IPS-20b (cell line): ENCODE data around the gene MEF2C.

Source experiments
- H3K27ac ChIP-seq: one replicate; pipeline ENCODE4 v1.5.1; 2013; ENCODE audit warnings: low read length
- H3K27me3 ChIP-seq: 2 replicates; pipeline ENCODE4 v1.6.1; 2013; ENCODE audit warnings: mild to moderate bottlenecking, low read length, inconsistent platforms; ENCODE audit not compliant: insufficient read depth
- H3K36me3 ChIP-seq: 2 replicates; pipeline ENCODE4 v1.6.1; 2013; ENCODE audit warnings: low read depth, mild to moderate bottlenecking, inconsistent platforms, low read length, moderate library complexity; ENCODE audit not compliant: insufficient read depth
- H3K4me1 ChIP-seq: 2 replicates; pipeline ENCODE4 v1.6.1; 2013; ENCODE audit warnings: mild to moderate bottlenecking, control low read depth, inconsistent platforms, low read length, moderate library complexity; ENCODE audit not compliant: insufficient read depth
- H3K4me3 ChIP-seq: 2 replicates; pipeline ENCODE4 v1.5.1; 2013; ENCODE audit warnings: mild to moderate bottlenecking, low read length, inconsistent platforms
- H3K9ac ChIP-seq: 2 replicates; pipeline ENCODE4 v1.6.1; 2013; ENCODE audit warnings: low read depth, mild to moderate bottlenecking, inconsistent platforms, low read length, moderate library complexity
- H3K9me3 ChIP-seq: 2 replicates; pipeline ENCODE4 v1.6.1; 2013; ENCODE audit warnings: mild to moderate bottlenecking, low read depth, low read length, inconsistent platforms; ENCODE audit not compliant: insufficient read depth

The MEF2C gene

DNA sequence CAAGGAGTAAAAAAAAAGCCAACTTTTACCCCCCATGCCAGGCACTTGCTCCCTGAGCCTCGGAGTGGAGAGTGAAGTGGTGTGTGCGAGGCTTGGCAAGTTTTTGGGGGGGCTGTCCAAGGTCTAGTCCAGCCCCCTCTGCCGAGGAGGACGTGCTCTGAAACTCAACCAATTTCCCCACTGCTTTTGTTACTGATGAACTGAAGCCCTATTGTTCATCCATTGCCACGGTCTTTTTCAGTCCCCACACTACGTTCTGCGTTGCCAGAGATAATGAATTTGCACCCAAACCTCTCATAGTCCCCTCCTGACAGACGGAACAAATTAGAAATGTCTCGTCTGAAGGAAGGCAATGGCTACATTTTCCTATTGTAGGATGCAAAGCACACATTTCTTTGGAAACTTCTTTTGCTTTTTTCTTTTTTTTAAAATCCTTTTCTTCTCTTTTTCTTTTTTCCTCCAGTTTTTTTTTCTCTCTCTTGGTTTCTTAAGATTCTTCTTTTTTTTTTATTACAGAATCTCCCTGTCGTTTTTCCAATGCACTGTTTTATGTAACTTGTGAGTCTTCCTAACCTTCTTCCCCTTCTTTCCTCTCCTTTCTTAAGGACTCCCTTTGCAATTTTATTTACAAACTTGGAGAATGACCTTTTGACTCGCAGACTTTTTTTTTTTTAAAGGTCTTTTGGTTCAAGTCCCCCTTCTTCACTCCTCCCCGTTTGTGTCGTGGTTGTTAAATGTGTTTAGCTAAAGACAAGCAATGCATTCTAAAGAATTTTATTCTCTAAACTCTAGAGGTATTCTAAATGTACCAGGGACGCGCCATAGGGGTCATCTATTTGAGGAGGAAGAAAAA lies 209.5 kb downstream of the MEF2C start:
- H3K36me3 ChIP-seq = no peaks in the 10 kb centered on the region
- H3K27ac ChIP-seq = no peak overlapping the region
- no peaks in the 10 kb centered on the region for H3K9me3 ChIP-seq
- peak overlapping the region; percentile 58 for H3K4me3 ChIP-seq
- H3K4me1 ChIP-seq = peaks cover 36% of the 10 kb centered on the region; the same call in 1 of the 2 replicates
- H3K9ac ChIP-seq = peak overlapping the region; percentile 23; the same call in 1 of the 2 replicates
- peaks cover 100% of the 10 kb centered on the region for H3K27me3 ChIP-seq

GRCh38 chr5:88672644-88673252 lies 210.2 kb downstream of the MEF2C start:
- no peak overlapping the region for H3K27ac ChIP-seq
- H3K36me3 ChIP-seq = no peaks in the 10 kb centered on the region
- H3K4me3 ChIP-seq = peak overlapping the region; percentile 58
- no peaks in the 10 kb centered on the region for H3K9me3 ChIP-seq
- H3K9ac ChIP-seq = peak overlapping the region; percentile 38; the same call in 1 of the 2 replicates
- H3K4me1 ChIP-seq = peaks cover 41% of the 10 kb centered on the region
- peaks cover 100% of the 10 kb centered on the region for H3K27me3 ChIP-seq

GRCh38 chr5:88671505-88672499 lies 211.2 kb downstream of the MEF2C start:
- Histone ChIP-seq H3K27ac (no peak overlapping the region), H3K4me3 (peak overlapping the region; percentile 58), H3K9me3 (no peaks in the 10 kb centered on the region), H3K9ac (peak overlapping the region; percentile 38; the same call in 1 of the 2 replicates), H3K4me1 (peaks cover 43% of the 10 kb centered on the region), H3K36me3 (no peaks in the 10 kb centered on the region), H3K27me3 (peaks cover 100% of the 10 kb centered on the region)

DNA sequence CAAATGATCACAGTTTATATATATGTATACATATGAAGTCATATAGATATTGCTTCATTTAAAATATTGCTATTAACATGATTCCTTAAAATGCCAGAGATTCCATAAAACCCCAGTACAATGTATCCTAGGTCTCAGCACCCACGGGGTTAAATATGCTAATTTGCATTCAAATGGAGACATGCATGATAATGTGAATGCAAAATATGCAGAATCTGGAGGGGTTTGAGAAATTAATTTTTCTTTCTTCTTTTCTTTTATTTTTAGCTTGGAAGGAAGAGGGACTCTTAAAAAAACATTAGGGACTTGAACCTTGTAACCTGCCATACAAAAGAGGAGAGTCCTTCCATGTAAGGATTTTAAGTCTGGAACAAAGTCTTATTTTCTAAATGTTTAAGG lies 211.9 kb downstream of the MEF2C start:
- H3K4me3 ChIP-seq = peak overlapping the region; percentile 58

DNA sequence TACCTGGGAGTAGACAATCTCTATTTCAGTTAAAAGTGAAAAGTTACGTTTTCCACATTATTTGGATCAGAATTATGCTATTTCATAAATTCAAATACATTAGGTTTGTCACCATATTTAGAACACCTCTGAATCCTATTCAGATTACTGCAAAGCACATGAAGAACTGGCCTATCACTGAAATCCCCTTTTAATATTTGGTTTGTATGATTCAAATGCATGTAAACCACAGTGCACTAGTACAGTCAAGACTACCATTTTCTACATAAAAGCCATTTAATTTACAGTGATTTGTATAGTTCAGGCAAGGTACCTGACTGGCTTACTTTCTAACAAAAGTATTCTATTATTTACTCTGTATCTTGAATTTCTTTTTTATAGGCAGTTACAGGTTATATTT lies 212.5 kb downstream of the MEF2C start:
- H3K27me3 ChIP-seq = peaks cover 100% of the 10 kb centered on the region
- no peaks in the 10 kb centered on the region for H3K36me3 ChIP-seq
- 0 out of 2 replicates have a peak overlapping the region, but pooled peaks have one; percentile 58 for H3K4me3 ChIP-seq
- no peaks in the 10 kb centered on the region for H3K9me3 ChIP-seq
- no peak overlapping the region for H3K27ac ChIP-seq
- H3K4me1 ChIP-seq = peaks cover 53% of the 10 kb centered on the region
- no peak overlapping the region for H3K9ac ChIP-seq

More for the DNA sequence above, 211.9 kb downstream of the MEF2C start:
- Histone ChIP-seq H3K4me1 (peaks cover 47% of the 10 kb centered on the region), H3K27ac (no peak overlapping the region), H3K9ac (no peak overlapping the region), H3K27me3 (peaks cover 100% of the 10 kb centered on the region), H3K9me3 (no peaks in the 10 kb centered on the region), H3K36me3 (no peaks in the 10 kb centered on the region)

DNA sequence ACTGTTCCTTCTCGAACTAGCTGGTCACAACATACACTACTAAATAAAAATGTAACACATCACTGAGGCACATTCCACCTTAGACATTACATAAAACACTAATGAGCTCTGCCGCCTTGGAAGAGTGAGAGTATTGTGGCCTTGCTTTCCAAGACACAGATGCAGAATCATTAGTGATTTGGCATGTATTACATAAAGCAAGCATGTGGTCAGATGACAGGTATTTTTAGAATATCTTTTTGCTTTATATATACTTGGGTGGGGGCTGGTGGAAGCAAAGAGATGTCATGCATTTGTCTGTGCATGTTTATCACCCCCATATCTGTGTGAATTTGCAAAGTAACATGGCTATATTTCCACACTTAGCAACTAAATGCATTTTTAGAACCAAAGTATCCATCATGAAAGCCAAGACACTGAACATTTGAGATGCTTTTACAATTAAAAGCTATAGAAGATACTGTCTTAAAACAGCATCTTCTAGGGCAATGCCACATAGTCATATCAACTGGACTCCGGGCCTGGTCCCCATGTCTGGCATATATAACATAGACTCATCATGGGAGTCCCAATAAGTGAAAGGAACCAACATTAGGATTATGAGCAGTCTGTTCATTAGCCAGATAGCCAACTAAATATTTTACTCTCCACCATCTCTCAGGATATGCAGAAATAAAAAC lies 213.5 kb downstream of the MEF2C start:
- H3K4me1 ChIP-seq = peaks cover 53% of the 10 kb centered on the region
- no peak overlapping the region for H3K27ac ChIP-seq
- peaks cover 100% of the 10 kb centered on the region for H3K27me3 ChIP-seq
- no peaks in the 10 kb centered on the region for H3K36me3 ChIP-seq
- no peak overlapping the region for H3K9ac ChIP-seq
- H3K9me3 ChIP-seq = no peaks in the 10 kb centered on the region
- H3K4me3 ChIP-seq = no peak overlapping the region

- H3K9ac ChIP-seq = peak overlapping the region; percentile 42; the same call in 1 of the 2 replicates
- H3K27ac ChIP-seq = no peak overlapping the region
- H3K36me3 ChIP-seq = no peaks in the 10 kb centered on the region
- peak overlapping the region; percentile 62 for H3K4me3 ChIP-seq
- peaks cover 61% of the 10 kb centered on the region for H3K4me1 ChIP-seq
- H3K27me3 ChIP-seq = peaks cover 100% of the 10 kb centered on the region
- no peaks in the 10 kb centered on the region for H3K9me3 ChIP-seq
Measured at GRCh38 chr5:88667496-88668201, 215.3 kb downstream of the MEF2C start.
